Endothelial cell of umbilical vein (primary cell): Measurements from ENCODE around the gene KIF26A. TPM values are rescaled to one million over a fixed set of nuclear protein-coding genes. Genes with fewer than 3 reads are reported as not detected.

Experiments used
- BruUV-seq: library from RNA; stranded (reverse); fragments of 400-500 nt; replicated peaks from 2 replicates; lab custom pipeline; 2021; lab: Mats Ljungman, UMichigan
- CTCF ChIA-PET: fragments of 300-600, 350-600 bp; sonication (Branson Sonifier 250); formaldehyde crosslinking; loops from one replicate; lab custom pipeline; 2021; ENCODE audit warnings: antibody characterized with exemption, inconsistent platforms; lab: Charles Lee
- POLR2A ChIA-PET: fragments of 300-600, 350-600 bp; sonication (Branson Sonifier 250); formaldehyde crosslinking; loops from one replicate; lab custom pipeline; 2021; ENCODE audit warnings: antibody characterized with exemption, inconsistent platforms; lab: Charles Lee
- DNase-seq: peaks from one replicate; pipeline ENCODE4 v3.0.0-alpha.2; 2011; ENCODE audit warnings: low read depth, low spot score
- FAIRE-seq: peaks from 2 replicates; lab custom pipeline; 2011; peaks lifted over from hg19 to GRCh38; lab: Jason Lieb, UNC
- H2AFZ ChIP-seq: 2 replicates; pipeline ENCODE4 v1.6.0; 2012; ENCODE audit warnings: low read depth, low read length, control low read depth, inconsistent platforms
- H3K27ac ChIP-seq: 2 replicates; pipeline ENCODE4 v1.5.1; 2011; ENCODE audit warnings: low read depth, mild to moderate bottlenecking, control low read depth, low read length, moderate library complexity; ENCODE audit not compliant: insufficient read depth
- H3K27me3 ChIP-seq, 2 experiments: 2 replicates each; pipeline versions ENCODE4 v1.6.0 to v1.6.1; 2011; ENCODE audit warnings: low read length in 2 of 2, mixed read lengths in 1 of 2; ENCODE audit not compliant: control insufficient read depth in 2 of 2, insufficient read depth in 2 of 2
- H3K36me3 ChIP-seq, 2 experiments: 2 replicates in 1 of 2; 3 replicates in 1 of 2; pipeline ENCODE4 v1.5.1; 2011; ENCODE audit warnings: low read length in 2 of 2, mild to moderate bottlenecking in 1 of 2, moderate library complexity in 1 of 2; ENCODE audit not compliant: control insufficient read depth in 2 of 2, insufficient read depth in 2 of 2; ENCODE audit errors: extremely low read depth in 1 of 2
- H3K4me1 ChIP-seq: 3 replicates; pipeline ENCODE4 v1.5.1; 2011; ENCODE audit warnings: mild to moderate bottlenecking, low read length; ENCODE audit not compliant: control insufficient read depth, insufficient read depth; ENCODE audit errors: extremely low read depth
- H3K4me2 ChIP-seq: 2 replicates; pipeline ENCODE4 v1.6.1; 2011; ENCODE audit warnings: low read length, control low read depth, mixed read lengths; ENCODE audit not compliant: insufficient read depth
- H3K4me3 ChIP-seq, 3 experiments: fragments of 200-600 bp in 1 of 3; sonication (generic), shearing (Covaris generic) in 1 of 3; replicated peaks in 1 of 3; 2 replicates each; pipeline ENCODE4 v1.5.1; 2011 to 2016; ENCODE audit warnings: control low read depth in 3 of 3, low read length in 3 of 3, mild to moderate bottlenecking in 2 of 3, inconsistent platforms in 1 of 3, low read depth in 1 of 3, moderate library complexity in 1 of 3; ENCODE audit not compliant: insufficient read depth in 1 of 3
- H3K79me2 ChIP-seq: 2 replicates; pipeline ENCODE4 v1.6.0; 2012; ENCODE audit warnings: low read length, inconsistent platforms; ENCODE audit not compliant: control insufficient read depth, insufficient read depth
- H3K9ac ChIP-seq: replicated peaks from 2 replicates; pipeline ENCODE3; 2011; ENCODE audit warnings: low read length, control low read depth; ENCODE audit not compliant: insufficient read depth; ENCODE audit errors: extremely low read depth
- H3K9me1 ChIP-seq: replicated peaks from 3 replicates; pipeline ENCODE4 v1.6.0; 2011; ENCODE audit warnings: mild to moderate bottlenecking, low read length; ENCODE audit not compliant: control insufficient read depth, insufficient read depth; ENCODE audit errors: extremely low read depth
- H3K9me3 ChIP-seq: replicated peaks from 2 replicates; pipeline ENCODE4 v1.5.1; 2012; ENCODE audit warnings: low read length, inconsistent platforms; ENCODE audit not compliant: control insufficient read depth, insufficient read depth
- H4K20me1 ChIP-seq: replicated peaks from 2 replicates; pipeline ENCODE3; 2011; ENCODE audit warnings: mild to moderate bottlenecking, low read length; ENCODE audit not compliant: control insufficient read depth, insufficient read depth; ENCODE audit errors: extremely low read depth
- EZH2 ChIP-seq: IDR thresholded peaks from 2 replicates; pipeline ENCODE4 v1.6.1; 2012; ENCODE audit warnings: borderline replicate concordance, low read depth, mild to moderate bottlenecking, moderate library complexity, low read length, inconsistent platforms; ENCODE audit not compliant: severe bottlenecking
- FOS ChIP-seq: IDR thresholded peaks from 2 replicates; pipeline ENCODE4 v1.6.1; 2011; ENCODE audit warnings: mild to moderate bottlenecking, low read length, moderate library complexity, borderline replicate concordance; ENCODE audit not compliant: insufficient read depth
- GATA2 ChIP-seq: IDR thresholded peaks from 2 replicates; pipeline ENCODE4 v1.7.0; 2011; ENCODE audit warnings: low read depth, mild to moderate bottlenecking, moderate library complexity, mixed read lengths, low read length; ENCODE audit not compliant: insufficient read length, insufficient read depth
- JUN ChIP-seq: IDR thresholded peaks from 2 replicates; pipeline ENCODE4 v1.6.1; 2011; ENCODE audit warnings: borderline replicate concordance, low read depth; ENCODE audit not compliant: insufficient read length, insufficient read depth
- MYC ChIP-seq: IDR thresholded peaks from one replicate; pipeline ENCODE4 v1.6.1; 2011; ENCODE audit warnings: mild to moderate bottlenecking, low read depth, low read length
- POLR2A ChIP-seq: IDR thresholded peaks from 2 replicates; pipeline ENCODE4 v1.6.1; 2012; ENCODE audit warnings: low read depth, mild to moderate bottlenecking, control low read depth, low read length
- POLR2AphosphoS5 ChIP-seq: IDR thresholded peaks from 2 replicates; pipeline ENCODE4 v1.6.1; 2012; ENCODE audit warnings: low read depth, mild to moderate bottlenecking, control low read depth, low read length, moderate library complexity; ENCODE audit not compliant: insufficient read depth
- dilution Hi-C: fragments of 300-500 bp; cut with MboI; formaldehyde crosslinking; loops from one replicate; pipeline ENCODE4 v1.15.0; 2019; ENCODE audit warnings: low sequenced_read_pairs; ENCODE audit not compliant: extremely low pct_ligation_motif_present
- intact Hi-C: fragments of 100-400 bp; cut with micrococcal nuclease; formaldehyde crosslinking; loops from one replicate; pipeline ENCODE4 v1.10.0; 2022
- polyA plus RNA-seq, 4 experiments: library from polyadenylated mRNA; depleted of rRNA in 3 of 4; stranded (reverse) in 3 of 4; unstranded in 1 of 4; fragments of >200 nt; gene quantifications; 2 replicates each; pipeline versions ENCODE4 v1.2.1 to v1.2.3, GENCODE V29; 2011 to 2012; ENCODE audit warnings: missing spikeins in 1 of 4
- total RNA-seq: library from RNA; stranded (reverse); gene quantifications from 2 replicates; pipeline ENCODE4 v1.2.3, GENCODE V29; 2021
- TF ChIP-seq, protein P1 (sequence below): IDR thresholded peaks from 2 replicates; pipeline ENCODE4 v1.6.1; 2011; ENCODE audit not compliant: insufficient read depth, insufficient read length
- TF ChIP-seq, protein P2 (sequence below), 2 donors: IDR thresholded peaks; 1 replicate in 1 of 2; 2 replicates in 1 of 2; pipeline ENCODE4 v1.5.1; 2011; ENCODE audit warnings: low read length in 2 of 2, mild to moderate bottlenecking in 2 of 2, moderate library complexity in 2 of 2, control low read depth in 1 of 2, inconsistent platforms in 1 of 2, low read depth in 1 of 2; ENCODE audit not compliant: insufficient read depth in 1 of 2; ENCODE audit errors: extremely low read depth in 1 of 2

KIF26A gene
- total and polyA plus RNA-seq, 2 donors (not counting 3 experiments of a cell fraction or from before 2014, with no cell fraction given) = 3.6 to 10.7 TPM

DNA sequence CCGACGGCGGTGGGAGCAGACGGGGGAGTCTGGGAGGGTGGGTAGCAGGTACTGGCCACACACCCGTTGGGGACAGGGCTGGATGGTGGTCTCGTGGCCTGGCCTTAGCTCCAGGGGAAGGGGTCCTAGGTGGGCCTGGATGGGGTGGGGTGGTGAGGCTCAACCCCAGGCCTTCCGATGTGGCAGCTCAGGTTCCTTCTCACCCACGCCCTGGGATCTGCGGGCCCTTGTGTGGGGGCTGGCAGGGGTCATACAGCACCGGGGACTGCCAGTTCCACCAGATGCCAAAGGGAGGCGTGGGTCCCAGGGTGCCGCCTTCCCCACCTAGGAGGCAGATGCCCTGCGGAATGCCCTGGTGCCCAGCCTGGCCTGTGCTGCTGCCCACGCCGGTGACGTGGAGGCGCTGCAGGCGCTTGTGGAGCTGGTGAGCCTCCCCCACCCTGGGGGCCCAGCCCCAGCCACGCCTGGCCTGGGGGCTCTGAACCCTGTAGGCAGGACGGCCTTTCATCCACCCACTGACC lies 31.9 kb upstream of the KIF26A start:
- dilution Hi-C loops = no loop called here

More for the DNA sequence above, 31.9 kb upstream of the KIF26A start:
- H3K36me3 ChIP-seq = no peaks in the 10 kb centered on the region
- no TSS peak for BruUV-seq
- no peak for TF ChIP-seq POLR2A
- TF ChIP-seq EZH2 = no peak
- TF ChIP-seq, protein P1, sequence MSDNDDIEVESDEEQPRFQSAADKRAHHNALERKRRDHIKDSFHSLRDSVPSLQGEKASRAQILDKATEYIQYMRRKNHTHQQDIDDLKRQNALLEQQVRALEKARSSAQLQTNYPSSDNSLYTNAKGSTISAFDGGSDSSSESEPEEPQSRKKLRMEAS = no peak
- TF ChIP-seq FOS = no peak
- no peak for TF ChIP-seq MYC
- TF ChIP-seq, protein P2, sequence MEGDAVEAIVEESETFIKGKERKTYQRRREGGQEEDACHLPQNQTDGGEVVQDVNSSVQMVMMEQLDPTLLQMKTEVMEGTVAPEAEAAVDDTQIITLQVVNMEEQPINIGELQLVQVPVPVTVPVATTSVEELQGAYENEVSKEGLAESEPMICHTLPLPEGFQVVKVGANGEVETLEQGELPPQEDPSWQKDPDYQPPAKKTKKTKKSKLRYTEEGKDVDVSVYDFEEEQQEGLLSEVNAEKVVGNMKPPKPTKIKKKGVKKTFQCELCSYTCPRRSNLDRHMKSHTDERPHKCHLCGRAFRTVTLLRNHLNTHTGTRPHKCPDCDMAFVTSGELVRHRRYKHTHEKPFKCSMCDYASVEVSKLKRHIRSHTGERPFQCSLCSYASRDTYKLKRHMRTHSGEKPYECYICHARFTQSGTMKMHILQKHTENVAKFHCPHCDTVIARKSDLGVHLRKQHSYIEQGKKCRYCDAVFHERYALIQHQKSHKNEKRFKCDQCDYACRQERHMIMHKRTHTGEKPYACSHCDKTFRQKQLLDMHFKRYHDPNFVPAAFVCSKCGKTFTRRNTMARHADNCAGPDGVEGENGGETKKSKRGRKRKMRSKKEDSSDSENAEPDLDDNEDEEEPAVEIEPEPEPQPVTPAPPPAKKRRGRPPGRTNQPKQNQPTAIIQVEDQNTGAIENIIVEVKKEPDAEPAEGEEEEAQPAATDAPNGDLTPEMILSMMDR (IDR thresholded peaks at IDR 0.05; ENCODE audit: extremely low read depth in 1 of 2, insufficient read depth in 1 of 2, low read depth in 1 of 2, low read length in 2 of 2) = no peak
- no peak for TF ChIP-seq JUN
- no peak for TF ChIP-seq GATA2
- no peak for TF ChIP-seq POLR2AphosphoS5
- POLR2A ChIA-PET = no interaction called here
- no peaks in the 10 kb centered on the region for H3K9me1 ChIP-seq
- H3K4me3 ChIP-seq = no peak overlapping the region
- no peaks in the 10 kb centered on the region for H3K79me2 ChIP-seq
- intact Hi-C loops = no loop called here
- H3K9me3 ChIP-seq = no peaks in the 10 kb centered on the region
- no peaks in the 10 kb centered on the region for H4K20me1 ChIP-seq
- H2AFZ ChIP-seq = no peak overlapping the region
- H3K4me2 ChIP-seq = no peak overlapping the region
- no peak overlapping the region for H3K9ac ChIP-seq
- FAIRE-seq (no peak), DNase-seq (no peak)
- CTCF ChIA-PET = no interaction called here
- H3K4me1 ChIP-seq = no peaks in the 10 kb centered on the region
- H3K27me3 ChIP-seq = no peaks in the 10 kb centered on the region
- H3K27ac ChIP-seq = no peak overlapping the region
